ENCODE measurements around the gene TMEM238L.

TMEM238L gene

GRCh38 chr17:10785295-10785694, 18.6 kb downstream of the TMEM238L start:
- H3K27me3 ChIP-seq (ENCODE audit: control insufficient read depth, insufficient read depth, low read length), result no peaks in the 10 kb centered on the region
- H3K4me1 ChIP-seq (ENCODE audit: control insufficient read depth, insufficient read depth, low read length), result peaks cover 45% of the 10 kb centered on the region
- no peak overlapping the region for H3K9ac ChIP-seq (ENCODE audit: low read length)
- no peak overlapping the region for H3K4me3 ChIP-seq (ENCODE audit: low read length)
- no peaks in the 10 kb centered on the region for H3K36me3 ChIP-seq (ENCODE audit: control insufficient read depth, insufficient read depth, low read length)
- H3K9me3 ChIP-seq (ENCODE audit: control insufficient read depth, low read length), result no peaks in the 10 kb centered on the region

- Histone ChIP-seq H3K27me3 (ENCODE audit: control insufficient read depth, insufficient read depth, low read length) (no peaks in the 10 kb centered on the region), H3K9me3 (ENCODE audit: control insufficient read depth, low read length) (no peaks in the 10 kb centered on the region), H3K9ac (ENCODE audit: low read length) (no peak overlapping the region), H3K4me1 (ENCODE audit: control insufficient read depth, insufficient read depth, low read length) (peaks cover 33% of the 10 kb centered on the region), H3K4me3 (ENCODE audit: low read length) (no peak overlapping the region), H3K36me3 (ENCODE audit: control insufficient read depth, insufficient read depth, low read length) (no peaks in the 10 kb centered on the region)
Measured at GRCh38 chr17:10779609-10780008, 24.3 kb downstream of the TMEM238L start.

GRCh38 chr17:10777890-10778289, 26.0 kb downstream of the TMEM238L start:
- H3K4me3 ChIP-seq (ENCODE audit: low read length), result no peak overlapping the region
- no peaks in the 10 kb centered on the region for H3K9me3 ChIP-seq (ENCODE audit: control insufficient read depth, low read length)
- peak overlapping the region; percentile 45 for H3K9ac ChIP-seq (ENCODE audit: low read length)
- no peaks in the 10 kb centered on the region for H3K36me3 ChIP-seq (ENCODE audit: control insufficient read depth, insufficient read depth, low read length)
- H3K4me1 ChIP-seq (ENCODE audit: control insufficient read depth, insufficient read depth, low read length), result peaks cover 44% of the 10 kb centered on the region
- H3K27me3 ChIP-seq (ENCODE audit: control insufficient read depth, insufficient read depth, low read length), result no peaks in the 10 kb centered on the region

- no peak overlapping the region for H3K4me3 ChIP-seq (ENCODE audit: low read length)
- no peaks in the 10 kb centered on the region for H3K9me3 ChIP-seq (ENCODE audit: control insufficient read depth, low read length)
Measured at GRCh38 chr17:10777131-10777807, 26.6 kb downstream of the TMEM238L start.

GRCh38 chr17:10776381-10776780, 27.5 kb downstream of the TMEM238L start:
- H3K4me1 ChIP-seq (ENCODE audit: control insufficient read depth, insufficient read depth, low read length), result peaks cover 59% of the 10 kb centered on the region
- no peaks in the 10 kb centered on the region for H3K9me3 ChIP-seq (ENCODE audit: control insufficient read depth, low read length)
- no peak overlapping the region for H3K9ac ChIP-seq (ENCODE audit: low read length)
- H3K4me3 ChIP-seq (ENCODE audit: low read length), result no peak overlapping the region
- H3K36me3 ChIP-seq (ENCODE audit: control insufficient read depth, insufficient read depth, low read length), result no peaks in the 10 kb centered on the region
- H3K27me3 ChIP-seq (ENCODE audit: control insufficient read depth, insufficient read depth, low read length), result no peaks in the 10 kb centered on the region

More at GRCh38 chr17:10777131-10777807, 26.6 kb downstream of the TMEM238L start:
- Histone ChIP-seq H3K27me3 (ENCODE audit: control insufficient read depth, insufficient read depth, low read length) (no peaks in the 10 kb centered on the region), H3K36me3 (ENCODE audit: control insufficient read depth, insufficient read depth, low read length) (no peaks in the 10 kb centered on the region), H3K9ac (ENCODE audit: low read length) (peak overlapping the region; percentile 45), H3K4me1 (ENCODE audit: control insufficient read depth, insufficient read depth, low read length) (peaks cover 50% of the 10 kb centered on the region)

GRCh38 chr17:10775740-10776356, 28.1 kb downstream of the TMEM238L start:
- H3K4me3 ChIP-seq (ENCODE audit: low read length), result no peak overlapping the region
- no peak overlapping the region for H3K9ac ChIP-seq (ENCODE audit: low read length)
- H3K4me1 ChIP-seq (ENCODE audit: control insufficient read depth, insufficient read depth, low read length), result peaks cover 64% of the 10 kb centered on the region
- no peaks in the 10 kb centered on the region for H3K9me3 ChIP-seq (ENCODE audit: control insufficient read depth, low read length)
- no peaks in the 10 kb centered on the region for H3K27me3 ChIP-seq (ENCODE audit: control insufficient read depth, insufficient read depth, low read length)
- H3K36me3 ChIP-seq (ENCODE audit: control insufficient read depth, insufficient read depth, low read length), result no peaks in the 10 kb centered on the region

- no peaks in the 10 kb centered on the region for H3K36me3 ChIP-seq (ENCODE audit: control insufficient read depth, insufficient read depth, low read length)
- no peaks in the 10 kb centered on the region for H3K27me3 ChIP-seq (ENCODE audit: control insufficient read depth, insufficient read depth, low read length)
- H3K9ac ChIP-seq (ENCODE audit: low read length), result no peak overlapping the region
- H3K4me1 ChIP-seq (ENCODE audit: control insufficient read depth, insufficient read depth, low read length), result peaks cover 65% of the 10 kb centered on the region
- H3K4me3 ChIP-seq (ENCODE audit: low read length), result no peak overlapping the region
- H3K9me3 ChIP-seq (ENCODE audit: control insufficient read depth, low read length), result no peaks in the 10 kb centered on the region
Measured at GRCh38 chr17:10775058-10775457, 28.8 kb downstream of the TMEM238L start.

- no peaks in the 10 kb centered on the region for H3K27me3 ChIP-seq (ENCODE audit: control insufficient read depth, insufficient read depth, low read length)
- no peaks in the 10 kb centered on the region for H3K9me3 ChIP-seq (ENCODE audit: control insufficient read depth, low read length)
- H3K36me3 ChIP-seq (ENCODE audit: control insufficient read depth, insufficient read depth, low read length), result peaks cover 4% of the 10 kb centered on the region
- peaks cover 59% of the 10 kb centered on the region for H3K4me1 ChIP-seq (ENCODE audit: control insufficient read depth, insufficient read depth, low read length)
- no peak overlapping the region for H3K9ac ChIP-seq (ENCODE audit: low read length)
- no peak overlapping the region for H3K4me3 ChIP-seq (ENCODE audit: low read length)
Measured at GRCh38 chr17:10773391-10773790, 30.5 kb downstream of the TMEM238L start.

- Histone ChIP-seq H3K9me3 (ENCODE audit: control insufficient read depth, low read length) (no peaks in the 10 kb centered on the region), H3K4me1 (ENCODE audit: control insufficient read depth, insufficient read depth, low read length) (peaks cover 52% of the 10 kb centered on the region), H3K27me3 (ENCODE audit: control insufficient read depth, insufficient read depth, low read length) (no peaks in the 10 kb centered on the region), H3K4me3 (ENCODE audit: low read length) (no peak overlapping the region), H3K36me3 (ENCODE audit: control insufficient read depth, insufficient read depth, low read length) (peaks cover 4% of the 10 kb centered on the region), H3K9ac (ENCODE audit: low read length) (no peak overlapping the region)
Measured at GRCh38 chr17:10772425-10773380, 31.2 kb downstream of the TMEM238L start.

GRCh38 chr17:10771148-10771547, 32.8 kb downstream of the TMEM238L start:
- Histone ChIP-seq H3K4me1 (ENCODE audit: control insufficient read depth, insufficient read depth, low read length) (peaks cover 47% of the 10 kb centered on the region), H3K9me3 (ENCODE audit: control insufficient read depth, low read length) (no peaks in the 10 kb centered on the region), H3K36me3 (ENCODE audit: control insufficient read depth, insufficient read depth, low read length) (peaks cover 4% of the 10 kb centered on the region), H3K4me3 (ENCODE audit: low read length) (no peak overlapping the region), H3K27me3 (ENCODE audit: control insufficient read depth, insufficient read depth, low read length) (no peaks in the 10 kb centered on the region), H3K9ac (ENCODE audit: low read length) (no peak overlapping the region)

GRCh38 chr17:10769840-10770239, 34.1 kb downstream of the TMEM238L start:
- Histone ChIP-seq H3K36me3 (ENCODE audit: control insufficient read depth, insufficient read depth, low read length) (peaks cover 4% of the 10 kb centered on the region), H3K4me1 (ENCODE audit: control insufficient read depth, insufficient read depth, low read length) (peaks cover 39% of the 10 kb centered on the region), H3K4me3 (ENCODE audit: low read length) (no peak overlapping the region), H3K9me3 (ENCODE audit: control insufficient read depth, low read length) (no peaks in the 10 kb centered on the region), H3K27me3 (ENCODE audit: control insufficient read depth, insufficient read depth, low read length) (no peaks in the 10 kb centered on the region), H3K9ac (ENCODE audit: low read length) (no peak overlapping the region)

GRCh38 chr17:10768750-10769251, 35.1 kb downstream of the TMEM238L start:
- peaks cover 4% of the 10 kb centered on the region for H3K36me3 ChIP-seq (ENCODE audit: control insufficient read depth, insufficient read depth, low read length)
- no peaks in the 10 kb centered on the region for H3K9me3 ChIP-seq (ENCODE audit: control insufficient read depth, low read length)
- H3K27me3 ChIP-seq (ENCODE audit: control insufficient read depth, insufficient read depth, low read length), result no peaks in the 10 kb centered on the region
- no peak overlapping the region for H3K4me3 ChIP-seq (ENCODE audit: low read length)
- H3K9ac ChIP-seq (ENCODE audit: low read length), result no peak overlapping the region
- H3K4me1 ChIP-seq (ENCODE audit: control insufficient read depth, insufficient read depth, low read length), result peaks cover 36% of the 10 kb centered on the region

All from mucosa of stomach (tissue), 1 donor.